Tibial artery (tissue), 4 donors: ENCODE data around the gene LTV1.

Experiments
- DNase-seq, 2 donors: peaks; one replicate each; pipeline ENCODE4 v3.0.0-alpha.2; 2019
- H3K27ac ChIP-seq, 2 donors: fragments of 200-600 bp; sonication (generic) in 1 of 2; 1 replicate in 1 of 2; 2 replicates in 1 of 2; pipeline ENCODE4 v1.5.1; 2018 to 2019; ENCODE audit warnings: mild to moderate bottlenecking in 1 of 2
- H3K27me3 ChIP-seq, 2 donors: fragments of 200-600 bp; sonication (generic) in 1 of 2; one replicate each; pipeline versions ENCODE4 v1.5.1 to v1.6.0; 2016 to 2019
- H3K36me3 ChIP-seq, 3 donors: fragments of 200-600 bp; sonication (generic) in 2 of 3; one replicate each; pipeline ENCODE4 v1.5.1; 2016 to 2019; ENCODE audit warnings: mild to moderate bottlenecking in 2 of 3
- H3K4me1 ChIP-seq, 4 donors: fragments of 200-600 bp; sonication (generic) in 2 of 4; 1 replicate in 3 of 4; 2 replicates in 1 of 4; pipeline ENCODE4 v1.5.1; 2016 to 2019
- H3K4me3 ChIP-seq, 2 donors: fragments of 200-600 bp; sonication (generic) in 1 of 2; 1 replicate in 1 of 2; 2 replicates in 1 of 2; pipeline ENCODE4 v1.5.1; 2018 to 2019; ENCODE audit warnings: mild to moderate bottlenecking in 2 of 2
- H3K9me3 ChIP-seq, 3 donors: fragments of 200-600 bp; sonication (generic) in 1 of 3; one replicate each; pipeline ENCODE4 v1.5.1; 2016 to 2019
- intact Hi-C: fragments of 100-400 bp; cut with DNase I; formaldehyde crosslinking; loops from one replicate; pipeline ENCODE4 v1.15.0; 2023; ENCODE audit warnings: low total_unique reads
- TF ChIP-seq, protein P1 (sequence below), 2 experiments: fragments of 200-600 bp in 1 of 2; fragments of 450-650 bp in 1 of 2; IDR thresholded peaks; one replicate each; pipeline ENCODE4 v1.5.1; 2017 to 2019; ENCODE audit warnings: antibody characterized with exemption in 2 of 2, mild to moderate bottlenecking in 1 of 2, moderate library complexity in 1 of 2

LTV1 gene

DNA sequence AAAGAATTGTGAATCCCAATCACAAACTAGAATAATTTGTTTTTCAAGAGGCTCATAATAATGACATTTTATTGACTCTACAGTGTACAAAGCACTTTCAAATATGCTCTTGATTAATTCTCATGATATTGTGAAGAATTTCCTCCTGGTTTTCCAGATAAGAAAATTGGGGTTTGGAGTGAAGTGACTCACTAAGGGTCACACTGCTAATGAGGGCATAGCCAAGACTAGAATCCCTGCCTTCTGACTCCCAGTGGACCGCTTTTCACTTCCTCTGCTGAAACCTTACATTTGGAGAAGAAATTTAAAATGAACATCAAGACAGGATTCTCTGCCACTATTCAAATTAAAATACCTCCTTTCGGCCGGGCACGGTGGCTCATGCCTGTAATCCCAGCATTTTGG is 38.3 kb upstream of the LTV1 start:
- H3K9me3 ChIP-seq: no peaks in the 10 kb centered on the region
- DNase-seq: no peak
- peaks cover 0 to 15% (median 14%) of the 10 kb centered on the region in 3 donors for H3K36me3 ChIP-seq
- intact Hi-C loops: no loop called here
- H3K27ac ChIP-seq: peak overlapping the region in 1 of 2 donors; percentile 48
- no peaks in the 10 kb centered on the region for H3K27me3 ChIP-seq
- H3K4me3 ChIP-seq: no peak overlapping the region
- TF ChIP-seq, protein P1, sequence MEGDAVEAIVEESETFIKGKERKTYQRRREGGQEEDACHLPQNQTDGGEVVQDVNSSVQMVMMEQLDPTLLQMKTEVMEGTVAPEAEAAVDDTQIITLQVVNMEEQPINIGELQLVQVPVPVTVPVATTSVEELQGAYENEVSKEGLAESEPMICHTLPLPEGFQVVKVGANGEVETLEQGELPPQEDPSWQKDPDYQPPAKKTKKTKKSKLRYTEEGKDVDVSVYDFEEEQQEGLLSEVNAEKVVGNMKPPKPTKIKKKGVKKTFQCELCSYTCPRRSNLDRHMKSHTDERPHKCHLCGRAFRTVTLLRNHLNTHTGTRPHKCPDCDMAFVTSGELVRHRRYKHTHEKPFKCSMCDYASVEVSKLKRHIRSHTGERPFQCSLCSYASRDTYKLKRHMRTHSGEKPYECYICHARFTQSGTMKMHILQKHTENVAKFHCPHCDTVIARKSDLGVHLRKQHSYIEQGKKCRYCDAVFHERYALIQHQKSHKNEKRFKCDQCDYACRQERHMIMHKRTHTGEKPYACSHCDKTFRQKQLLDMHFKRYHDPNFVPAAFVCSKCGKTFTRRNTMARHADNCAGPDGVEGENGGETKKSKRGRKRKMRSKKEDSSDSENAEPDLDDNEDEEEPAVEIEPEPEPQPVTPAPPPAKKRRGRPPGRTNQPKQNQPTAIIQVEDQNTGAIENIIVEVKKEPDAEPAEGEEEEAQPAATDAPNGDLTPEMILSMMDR (IDR thresholded peaks at IDR 0.05): no peak
- H3K4me1 ChIP-seq: peaks cover 0 to 39% (median 5%) of the 10 kb centered on the region in 4 donors

DNA sequence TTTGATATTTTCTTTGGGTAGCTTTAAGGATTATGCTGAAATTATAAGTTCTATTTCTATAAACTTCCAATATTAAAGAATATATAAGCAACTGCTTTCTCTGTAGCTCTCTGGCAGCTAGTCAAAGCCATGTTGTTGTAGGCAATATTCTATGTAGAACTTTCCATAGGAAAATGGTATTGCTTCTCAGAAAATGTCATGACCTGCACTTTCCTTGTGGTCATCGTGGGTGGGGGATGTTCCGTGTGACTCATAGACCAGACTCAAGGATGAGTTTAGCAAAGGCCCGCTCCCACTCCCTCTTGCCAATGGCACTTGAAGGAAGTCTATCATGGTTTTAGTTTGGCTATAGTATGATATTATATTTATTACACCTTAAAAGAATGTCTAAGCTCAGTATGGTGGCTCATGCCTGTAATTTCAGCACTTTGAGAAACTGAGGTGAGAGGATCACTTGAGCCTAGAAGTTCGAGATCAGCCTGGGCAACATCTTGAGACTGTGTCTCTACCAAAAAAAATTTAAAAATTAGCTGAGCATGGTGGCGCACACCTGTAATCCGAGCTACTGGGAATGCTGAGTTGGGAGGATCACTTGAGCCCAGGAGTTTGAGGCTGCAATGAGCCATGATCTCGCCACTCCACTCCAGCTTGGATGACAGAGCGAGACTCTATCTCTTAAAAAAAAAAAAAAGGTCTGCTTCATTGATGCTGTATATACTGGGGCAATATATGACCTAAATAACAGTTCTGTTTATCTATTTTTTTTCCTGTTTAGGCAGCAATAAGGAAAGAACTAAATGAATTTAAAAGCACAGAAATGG is 36.6 kb upstream of the LTV1 start:
- intact Hi-C loops: no loop called here
- Histone ChIP-seq H3K9me3 (no peaks in the 10 kb centered on the region), H3K36me3 (peaks cover 0 to 13% (median 6%) of the 10 kb centered on the region in 3 donors), H3K27ac (peak overlapping the region; percentile 22 to 48), H3K4me3 (no peak overlapping the region), H3K27me3 (no peaks in the 10 kb centered on the region), H3K4me1 (peaks cover 0 to 45% (median 5%) of the 10 kb centered on the region in 4 donors)
- no peak for DNase-seq
- TF ChIP-seq, protein P1 (IDR thresholded peaks at IDR 0.05): no peak

DNA sequence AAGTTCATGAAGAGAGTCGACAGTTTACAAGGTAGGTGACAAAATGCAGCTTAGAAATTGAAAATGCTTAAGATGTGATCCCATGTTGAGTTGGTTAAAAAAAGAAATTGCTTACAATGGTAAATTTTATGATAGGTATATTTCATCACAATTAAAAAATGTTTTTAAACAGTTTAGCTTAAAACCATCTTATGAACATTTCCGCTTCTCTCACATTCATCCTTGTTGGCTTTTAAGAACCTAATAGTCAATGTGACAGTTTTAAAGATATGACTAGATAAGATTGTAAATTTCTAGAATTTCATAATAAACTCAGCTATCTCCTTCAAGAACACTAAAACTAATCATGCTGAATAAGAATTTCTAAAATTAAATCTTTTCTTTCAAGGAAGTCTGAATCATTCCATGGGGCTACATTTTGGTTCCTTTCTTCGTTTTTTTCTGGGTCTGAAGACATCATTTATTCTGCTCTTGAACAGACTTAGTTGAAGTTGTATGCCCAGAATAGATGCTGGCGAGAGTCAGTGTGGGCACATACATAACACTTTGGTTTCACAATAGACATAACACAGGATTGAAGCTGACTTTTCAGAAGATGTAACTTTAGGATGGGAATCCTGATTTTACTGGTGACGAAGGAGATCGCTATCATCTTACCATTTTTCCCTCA is 35.9 kb upstream of the LTV1 start:
- Histone ChIP-seq H3K4me3 (no peak overlapping the region), H3K27me3 (no peaks in the 10 kb centered on the region), H3K9me3 (no peaks in the 10 kb centered on the region), H3K27ac (peak overlapping the region in 1 of 2 donors; percentile 48), H3K4me1 (peaks cover 0 to 52% (median 5%) of the 10 kb centered on the region in 4 donors), H3K36me3 (peaks cover 0 to 5% (median 0%) of the 10 kb centered on the region in 3 donors)
- intact Hi-C loops: no loop called here
- TF ChIP-seq, protein P1 (IDR thresholded peaks at IDR 0.05): no peak
- no peak for DNase-seq

DNA sequence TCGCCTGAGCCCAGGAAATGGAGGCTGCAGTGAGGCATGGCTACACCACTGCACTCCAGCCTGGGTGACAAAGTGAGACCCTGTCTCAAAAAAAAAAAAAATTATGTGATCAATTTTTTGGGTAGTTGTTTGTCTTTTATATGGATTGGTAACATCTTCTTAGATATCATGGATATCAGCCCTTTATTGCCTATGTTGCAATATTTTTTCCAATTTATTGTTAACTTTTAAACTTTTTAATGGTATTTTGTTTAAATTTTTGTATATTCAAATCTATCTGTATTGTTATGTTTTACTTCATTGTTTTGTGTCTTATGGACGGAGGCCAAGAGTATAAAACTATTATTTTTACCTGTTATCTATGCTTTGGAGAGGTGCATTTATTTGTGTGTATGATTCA is 32.4 kb upstream of the LTV1 start:
- Histone ChIP-seq H3K27me3 (no peaks in the 10 kb centered on the region), H3K4me3 (no peak overlapping the region), H3K4me1 (peaks cover 0 to 39% (median 3%) of the 10 kb centered on the region in 4 donors), H3K9me3 (no peaks in the 10 kb centered on the region), H3K27ac (no peak overlapping the region), H3K36me3 (peaks cover 0 to 9% (median 0%) of the 10 kb centered on the region in 3 donors)
- intact Hi-C loops: no loop called here
- DNase-seq: no peak
- TF ChIP-seq, protein P1 (IDR thresholded peaks at IDR 0.05): no peak

DNA sequence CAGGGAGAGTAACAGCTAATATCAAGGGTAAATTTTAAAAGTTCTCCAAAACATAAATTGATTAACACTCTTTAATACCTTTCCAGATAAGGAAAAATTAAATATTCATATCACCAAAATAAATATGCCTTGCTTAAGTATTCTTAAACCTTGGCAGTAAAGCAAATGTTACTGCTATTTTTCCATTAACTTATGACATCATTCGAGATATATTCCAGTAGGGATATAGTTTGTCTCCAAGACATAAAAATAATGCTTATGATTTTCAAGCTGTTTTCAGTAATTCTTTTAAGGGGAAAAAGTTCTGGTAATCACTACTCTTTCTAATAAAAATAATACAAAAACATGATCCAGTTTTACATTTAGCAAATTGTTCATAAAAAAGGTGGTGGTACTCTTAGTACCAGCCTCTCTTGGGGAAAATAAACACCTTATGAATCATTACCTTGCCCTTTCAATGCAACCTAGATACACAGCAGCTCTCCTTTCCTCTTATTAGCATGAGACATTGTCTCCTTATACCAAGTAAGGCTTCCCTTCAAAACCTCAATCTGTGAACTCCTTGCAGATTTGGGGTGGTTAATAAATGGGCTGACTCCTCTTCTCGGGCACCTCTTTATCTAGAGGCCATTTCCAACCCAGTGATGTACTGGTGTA is 31.5 kb upstream of the LTV1 start:
- intact Hi-C loops: no loop called here
- Histone ChIP-seq H3K9me3 (no peaks in the 10 kb centered on the region), H3K27ac (no peak overlapping the region), H3K4me1 (peaks cover 0 to 34% (median 0%) of the 10 kb centered on the region in 4 donors), H3K27me3 (no peaks in the 10 kb centered on the region), H3K36me3 (peaks cover 0 to 9% (median 0%) of the 10 kb centered on the region in 3 donors), H3K4me3 (no peak overlapping the region)
- no peak for DNase-seq
- TF ChIP-seq, protein P1 (IDR thresholded peaks at IDR 0.05): no peak
